GM23338 (cell line): ENCODE results near the gene ZFHX3. TPM values are rescaled to one million over a fixed set of nuclear protein-coding genes. Genes with fewer than 3 reads are reported as not detected.

Source experiments
- ATAC-seq: fragments of 200-7000 bp; cut with Tn5 transposase; 3 replicates; pipeline ENCODE4 v1.9.1; 2020
- DNase-seq: peaks from one replicate; pipeline ENCODE4 v3.0.0-alpha.2; 2015; ENCODE audit warnings: low spot score
- H2AFZ ChIP-seq: fragments of 200-600 bp; sonication (generic); 2 replicates; pipeline ENCODE4 v1.8.0; 2016; ENCODE audit warnings: antibody characterized with exemption, mild to moderate bottlenecking, moderate library complexity
- H3F3A ChIP-seq: fragments of 200-600 bp; sonication (generic); replicated peaks from 2 replicates; pipeline ENCODE4 v1.8.0; 2017; ENCODE audit warnings: antibody characterized with exemption, mixed run types, low read depth
- H3K27ac ChIP-seq: fragments of 200-600 bp; sonication (generic); 2 replicates; pipeline ENCODE4 v1.6.1; 2016; ENCODE audit warnings: low read depth
- H3K27me3 ChIP-seq: fragments of 200-600 bp; sonication (generic); 2 replicates; pipeline ENCODE4 v1.8.0; 2016; ENCODE audit warnings: mild to moderate bottlenecking, mixed run types, moderate library complexity; ENCODE audit not compliant: insufficient read depth
- H3K36me3 ChIP-seq: fragments of 200-600 bp; sonication (generic); 2 replicates; pipeline ENCODE4 v1.8.0; 2016; ENCODE audit warnings: mild to moderate bottlenecking; ENCODE audit not compliant: insufficient read depth
- H3K4me1 ChIP-seq: fragments of 200-600 bp; sonication (generic); 2 replicates; pipeline ENCODE4 v1.8.0; 2016; ENCODE audit warnings: mild to moderate bottlenecking, moderate library complexity; ENCODE audit not compliant: insufficient read depth
- H3K4me2 ChIP-seq: fragments of 200-600 bp; sonication (generic); 2 replicates; pipeline ENCODE4 v1.7.1; 2017; ENCODE audit warnings: mixed run types
- H3K4me3 ChIP-seq: fragments of 200-600 bp; sonication (generic); 2 replicates; pipeline ENCODE4 v1.6.1; 2016; ENCODE audit warnings: mixed run types
- H3K79me2 ChIP-seq: fragments of 200-600 bp; sonication (generic); replicated peaks from 2 replicates; pipeline ENCODE4 v1.8.0; 2017; ENCODE audit warnings: mild to moderate bottlenecking; ENCODE audit not compliant: insufficient read depth
- H3K9me2 ChIP-seq: fragments of 200-600 bp; sonication (generic); 2 replicates; pipeline ENCODE4 v1.8.0; 2017; ENCODE audit not compliant: insufficient read depth
- H4K20me1 ChIP-seq: fragments of 200-600 bp; sonication (generic); replicated peaks from 2 replicates; pipeline ENCODE4 v1.8.0; 2017; ENCODE audit warnings: mild to moderate bottlenecking; ENCODE audit not compliant: insufficient read depth
- H3K27ac Mint-ChIP-seq: 2 replicates; pipeline ENCODE4 v1.8.0; 2020; ENCODE audit warnings: inconsistent platforms, mild to moderate bottlenecking, moderate library complexity, mixed read lengths
- H3K27me3 Mint-ChIP-seq: 3 replicates; pipeline ENCODE4 v1.8.0; 2022; ENCODE audit warnings: low read depth, mild to moderate bottlenecking, moderate library complexity, mixed read lengths, inconsistent platforms; ENCODE audit not compliant: insufficient read depth, poor library complexity
- H3K36me3 Mint-ChIP-seq: 3 replicates; pipeline ENCODE4 v1.8.0; 2021; ENCODE audit warnings: low read depth, mild to moderate bottlenecking, inconsistent platforms, moderate library complexity, mixed read lengths
- H3K4me1 Mint-ChIP-seq: 3 replicates; pipeline ENCODE4 v1.8.0; 2020; ENCODE audit warnings: mild to moderate bottlenecking, inconsistent platforms, mixed read lengths
- H3K4me3 Mint-ChIP-seq: 3 replicates; pipeline ENCODE4 v1.8.0; 2021; ENCODE audit warnings: moderate library complexity, mild to moderate bottlenecking, inconsistent platforms, mixed read lengths
- H3K9me3 Mint-ChIP-seq: 3 replicates; pipeline ENCODE4 v1.8.0; 2020; ENCODE audit warnings: moderate library complexity, mild to moderate bottlenecking, inconsistent platforms, mixed read lengths
- CREB1 ChIP-seq: fragments of 250-450 bp; sonication (Bioruptor Pico); IDR thresholded peaks from 2 replicates; pipeline ENCODE4 v1.5.0; 2020; ENCODE audit warnings: low read depth, mild to moderate bottlenecking, moderate library complexity
- CTCF ChIP-seq, 2 experiments: fragments of 200-600 bp in 1 of 2; sonication (generic) in 1 of 2; conservative IDR thresholded peaks; 2 replicates each; pipeline versions ENCODE4 v1.5.1 to v1.6.1; 2016 to 2017; ENCODE audit warnings: antibody characterized with exemption in 2 of 2, low read depth in 2 of 2, mild to moderate bottlenecking in 2 of 2, moderate library complexity in 1 of 2
- EZH2 ChIP-seq: fragments of 200-600 bp; sonication (generic); IDR thresholded peaks from one replicate; pipeline ENCODE4 v1.8.0; 2017; ENCODE audit warnings: antibody characterized with exemption, mild to moderate bottlenecking, low read depth; ENCODE audit not compliant: unreplicated experiment
- EZH2phosphoT487 ChIP-seq: fragments of 200-600 bp; sonication (generic); IDR thresholded peaks from one replicate; pipeline ENCODE4 v1.8.1; 2018; ENCODE audit warnings: antibody characterized with exemption; ENCODE audit not compliant: unreplicated experiment
- JUNB ChIP-seq: IDR thresholded peaks from one replicate; pipeline ENCODE4 v1.6.1; 2016; ENCODE audit warnings: antibody characterized with exemption; ENCODE audit not compliant: unreplicated experiment
- NANOG ChIP-seq: IDR thresholded peaks from 2 replicates; pipeline ENCODE4 v1.6.1; 2016; ENCODE audit warnings: antibody characterized with exemption, borderline replicate concordance
- REST ChIP-seq: IDR thresholded peaks from one replicate; pipeline ENCODE4 v1.6.1; 2018; ENCODE audit warnings: antibody characterized with exemption; ENCODE audit not compliant: unreplicated experiment
- STAT1 ChIP-seq: IDR thresholded peaks from one replicate; pipeline ENCODE4 v1.6.1; 2016; ENCODE audit warnings: antibody characterized with exemption; ENCODE audit not compliant: unreplicated experiment
- ZNF114 ChIP-seq: fragments of 250-450 bp; sonication (Bioruptor Pico); IDR thresholded peaks from 2 replicates; pipeline ENCODE4 v1.5.0; 2020; ENCODE audit warnings: mild to moderate bottlenecking, moderate library complexity
- polyA plus RNA-seq: library from polyadenylated mRNA; unstranded; fragments of >200 nt; fragmentation: Nextera tagmentation; extraction: Ambion mirVana; gene quantifications from 2 replicates; pipeline ENCODE4 v1.2.1, GENCODE V29; 2016
- total RNA-seq: library from RNA; depleted of rRNA; stranded (reverse); fragments of >200 nt; shearing (Covaris generic); gene quantifications from 2 replicates; pipeline ENCODE4 v1.2.3, GENCODE V29; 2014
- TF ChIP-seq, protein P1 (sequence below): fragments of 250-450 bp; sonication (Bioruptor Pico); IDR thresholded peaks from 2 replicates; pipeline ENCODE4 v1.5.0; 2020; ENCODE audit warnings: mild to moderate bottlenecking, moderate library complexity

Gene ZFHX3
- total and polyA plus RNA-seq, 2 experiments from 2014 or later = 1.0 to 1.5 TPM

DNA sequence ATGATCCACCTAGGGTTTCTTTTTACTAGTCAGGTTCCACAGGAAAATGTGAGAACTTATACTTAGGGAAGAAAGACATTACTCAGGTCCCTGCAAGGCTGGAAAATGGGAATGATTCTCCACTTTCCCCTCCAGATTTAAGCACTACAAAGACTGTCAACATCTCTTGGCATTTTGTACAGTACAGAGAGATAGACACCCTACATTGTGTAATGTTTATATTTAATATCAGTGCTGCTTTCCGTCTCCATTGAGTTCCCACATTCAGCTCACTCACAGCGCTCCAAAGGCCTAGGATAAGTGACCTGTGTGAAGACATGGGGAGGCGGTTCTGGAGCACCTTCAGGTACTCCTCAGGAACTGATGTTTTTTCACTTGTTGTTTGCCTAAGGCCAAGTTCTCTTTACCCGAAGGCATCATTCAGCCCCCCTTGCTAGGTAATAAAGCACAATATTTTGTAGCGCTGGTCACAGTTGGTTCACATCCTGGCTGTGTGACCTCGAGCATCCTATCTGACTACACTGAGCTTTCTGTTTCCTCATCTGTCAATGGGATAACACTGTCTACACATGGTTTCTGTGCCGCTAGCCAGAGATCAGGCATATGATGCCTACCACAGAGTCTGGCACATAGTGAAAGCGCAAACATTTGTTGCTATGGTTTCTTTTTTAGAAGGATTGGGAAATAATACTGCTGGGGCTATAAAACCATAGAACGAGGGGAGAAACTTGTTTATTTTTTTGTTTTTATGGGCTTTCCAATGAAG lies 226.6 kb downstream of the ZFHX3 start:
- H3K4me2 ChIP-seq = no peak overlapping the region
- TF ChIP-seq ZNF114 (CRISPR knock-in tag) (no peak), NANOG (no peak), JUNB (no peak), REST (no peak), CTCF (conservative IDR thresholded peaks at IDR 0.05; ENCODE audit: low read depth in 2 of 2) (no peak), STAT1 (no peak), EZH2 (no peak), EZH2phosphoT487 (no peak), CREB1 (CRISPR knock-in tag) (no peak)
- TF ChIP-seq, protein P1, sequence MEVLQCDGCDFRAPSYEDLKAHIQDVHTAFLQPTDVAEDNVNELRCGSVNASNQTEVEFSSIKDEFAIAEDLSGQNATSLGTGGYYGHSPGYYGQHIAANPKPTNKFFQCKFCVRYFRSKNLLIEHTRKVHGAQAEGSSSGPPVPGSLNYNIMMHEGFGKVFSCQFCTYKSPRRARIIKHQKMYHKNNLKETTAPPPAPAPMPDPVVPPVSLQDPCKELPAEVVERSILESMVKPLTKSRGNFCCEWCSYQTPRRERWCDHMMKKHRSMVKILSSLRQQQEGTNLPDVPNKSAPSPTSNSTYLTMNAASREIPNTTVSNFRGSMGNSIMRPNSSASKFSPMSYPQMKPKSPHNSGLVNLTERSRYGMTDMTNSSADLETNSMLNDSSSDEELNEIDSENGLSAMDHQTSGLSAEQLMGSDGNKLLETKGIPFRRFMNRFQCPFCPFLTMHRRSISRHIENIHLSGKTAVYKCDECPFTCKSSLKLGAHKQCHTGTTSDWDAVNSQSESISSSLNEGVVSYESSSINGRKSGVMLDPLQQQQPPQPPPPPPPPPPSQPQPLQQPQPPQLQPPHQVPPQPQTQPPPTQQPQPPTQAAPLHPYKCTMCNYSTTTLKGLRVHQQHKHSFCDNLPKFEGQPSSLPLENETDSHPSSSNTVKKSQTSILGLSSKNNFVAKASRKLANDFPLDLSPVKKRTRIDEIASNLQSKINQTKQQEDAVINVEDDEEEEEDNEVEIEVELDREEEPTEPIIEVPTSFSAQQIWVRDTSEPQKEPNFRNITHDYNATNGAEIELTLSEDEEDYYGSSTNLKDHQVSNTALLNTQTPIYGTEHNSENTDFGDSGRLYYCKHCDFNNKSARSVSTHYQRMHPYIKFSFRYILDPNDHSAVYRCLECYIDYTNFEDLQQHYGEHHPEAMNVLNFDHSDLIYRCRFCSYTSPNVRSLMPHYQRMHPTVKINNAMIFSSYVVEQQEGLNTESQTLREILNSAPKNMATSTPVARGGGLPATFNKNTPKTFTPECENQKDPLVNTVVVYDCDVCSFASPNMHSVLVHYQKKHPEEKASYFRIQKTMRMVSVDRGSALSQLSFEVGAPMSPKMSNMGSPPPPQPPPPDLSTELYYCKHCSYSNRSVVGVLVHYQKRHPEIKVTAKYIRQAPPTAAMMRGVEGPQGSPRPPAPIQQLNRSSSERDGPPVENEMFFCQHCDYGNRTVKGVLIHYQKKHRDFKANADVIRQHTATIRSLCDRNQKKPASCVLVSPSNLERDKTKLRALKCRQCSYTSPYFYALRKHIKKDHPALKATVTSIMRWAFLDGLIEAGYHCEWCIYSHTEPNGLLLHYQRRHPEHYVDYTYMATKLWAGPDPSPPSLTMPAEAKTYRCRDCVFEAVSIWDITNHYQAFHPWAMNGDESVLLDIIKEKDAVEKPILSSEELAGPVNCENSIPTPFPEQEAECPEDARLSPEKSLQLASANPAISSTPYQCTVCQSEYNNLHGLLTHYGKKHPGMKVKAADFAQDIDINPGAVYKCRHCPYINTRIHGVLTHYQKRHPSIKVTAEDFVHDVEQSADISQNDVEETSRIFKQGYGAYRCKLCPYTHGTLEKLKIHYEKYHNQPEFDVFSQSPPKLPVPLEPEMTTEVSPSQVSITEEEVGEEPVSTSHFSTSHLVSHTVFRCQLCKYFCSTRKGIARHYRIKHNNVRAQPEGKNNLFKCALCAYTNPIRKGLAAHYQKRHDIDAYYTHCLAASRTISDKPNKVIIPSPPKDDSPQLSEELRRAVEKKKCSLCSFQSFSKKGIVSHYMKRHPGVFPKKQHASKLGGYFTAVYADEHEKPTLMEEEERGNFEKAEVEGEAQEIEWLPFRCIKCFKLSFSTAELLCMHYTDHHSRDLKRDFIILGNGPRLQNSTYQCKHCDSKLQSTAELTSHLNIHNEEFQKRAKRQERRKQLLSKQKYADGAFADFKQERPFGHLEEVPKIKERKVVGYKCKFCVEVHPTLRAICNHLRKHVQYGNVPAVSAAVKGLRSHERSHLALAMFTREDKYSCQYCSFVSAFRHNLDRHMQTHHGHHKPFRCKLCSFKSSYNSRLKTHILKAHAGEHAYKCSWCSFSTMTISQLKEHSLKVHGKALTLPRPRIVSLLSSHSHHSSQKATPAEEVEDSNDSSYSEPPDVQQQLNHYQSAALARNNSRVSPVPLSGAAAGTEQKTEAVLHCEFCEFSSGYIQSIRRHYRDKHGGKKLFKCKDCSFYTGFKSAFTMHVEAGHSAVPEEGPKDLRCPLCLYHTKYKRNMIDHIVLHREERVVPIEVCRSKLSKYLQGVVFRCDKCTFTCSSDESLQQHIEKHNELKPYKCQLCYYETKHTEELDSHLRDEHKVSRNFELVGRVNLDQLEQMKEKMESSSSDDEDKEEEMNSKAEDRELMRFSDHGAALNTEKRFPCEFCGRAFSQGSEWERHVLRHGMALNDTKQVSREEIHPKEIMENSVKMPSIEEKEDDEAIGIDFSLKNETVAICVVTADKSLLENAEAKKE (CRISPR knock-in tag) = no peak
- no peak overlapping the region for H2AFZ ChIP-seq
- no peaks in the 10 kb centered on the region for H3F3A ChIP-seq
- H3K27me3 Mint-ChIP-seq = no peaks in the 10 kb centered on the region
- H3K9me3 Mint-ChIP-seq = no peaks in the 10 kb centered on the region
- ATAC-seq = no peak
- no peak overlapping the region for H3K4me3 ChIP-seq
- H3K36me3 Mint-ChIP-seq = no peaks in the 10 kb centered on the region
- peaks cover 2% of the 10 kb centered on the region; the same call in 2 of the 3 replicates for H3K4me1 Mint-ChIP-seq
- no peaks in the 10 kb centered on the region for H3K36me3 ChIP-seq
- DNase-seq = no peak
- H3K79me2 ChIP-seq = no peaks in the 10 kb centered on the region
- H3K27ac ChIP-seq = no peak overlapping the region
- H3K27ac Mint-ChIP-seq = no peak overlapping the region
- H3K27me3 ChIP-seq = no peaks in the 10 kb centered on the region
- H4K20me1 ChIP-seq = no peaks in the 10 kb centered on the region; the same call in 1 of the 2 replicates
- no peaks in the 10 kb centered on the region for H3K9me2 ChIP-seq
- H3K4me1 ChIP-seq = no peaks in the 10 kb centered on the region
- H3K4me3 Mint-ChIP-seq = no peak overlapping the region
